Stimulated activated CD8-positive, alpha-beta memory T cell treated with anti-CD3 and anti-CD28 coated beads, Interleukin-2, amount 100 ng/mL, for 1 hour (primary cell): Measurements from ENCODE around the gene STAB1.
A peak's percentile ranks its signal among the peaks of the same experiment; 100 is the strongest.
"Not testable (repeated sequence)": the region's sequence is repeated elsewhere in the genome, so short reads cannot be mapped to it uniquely, and the experiment has no call there.

ENCODE experiments used
- DNase-seq, 2 donors: peaks; one replicate each; pipeline ENCODE4 v3.0.0-alpha.2; 2020; ENCODE audit warnings: low read depth in 2 of 2

STAB1 gene

GRCh38 chr3:52522651-52523251 lies 27.6 kb downstream of the STAB1 start:
- DNase-seq, result no peak

DNA sequence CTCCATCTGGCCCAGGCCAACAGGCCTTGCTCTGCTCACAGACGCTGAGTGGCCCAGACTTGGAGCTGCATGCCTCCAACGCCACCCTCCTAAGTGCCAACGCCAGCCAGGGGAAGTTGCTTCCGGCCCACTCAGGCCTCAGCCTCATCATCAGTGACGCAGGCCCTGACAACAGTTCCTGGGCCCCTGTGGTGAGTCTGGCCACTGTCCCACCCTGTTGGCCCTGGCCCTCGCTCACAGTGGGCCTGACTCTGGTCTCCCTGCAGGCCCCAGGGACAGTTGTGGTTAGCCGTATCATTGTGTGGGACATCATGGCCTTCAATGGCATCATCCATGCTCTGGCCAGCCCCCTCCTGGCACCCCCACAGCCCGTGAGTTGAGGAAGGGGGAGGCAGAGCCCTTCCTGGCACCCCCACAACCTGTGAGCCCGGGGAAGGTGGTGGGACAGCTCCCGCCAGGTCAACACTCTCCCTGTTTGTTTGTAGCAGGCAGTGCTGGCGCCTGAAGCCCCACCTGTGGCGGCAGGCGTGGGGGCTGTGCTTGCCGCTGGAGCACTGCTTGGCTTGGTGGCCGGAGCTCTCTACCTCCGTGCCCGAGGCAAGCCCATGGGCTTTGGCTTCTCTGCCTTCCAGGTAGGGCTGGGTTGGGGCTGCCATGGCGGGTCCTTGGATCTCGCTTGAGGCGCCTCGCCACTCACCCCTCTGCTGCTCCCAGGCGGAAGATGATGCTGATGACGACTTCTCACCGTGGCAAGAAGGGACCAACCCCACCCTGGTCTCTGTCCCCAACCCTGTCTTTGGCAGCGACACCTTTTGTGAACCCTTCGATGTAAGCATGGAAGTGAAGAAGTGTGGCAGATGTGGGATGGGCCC lies 28.5 kb downstream of the STAB1 start:
- DNase-seq, result no peak

GRCh38 chr3:52524258-52524751 lies 29.2 kb downstream of the STAB1 start:
- no peak for DNase-seq

DNA sequence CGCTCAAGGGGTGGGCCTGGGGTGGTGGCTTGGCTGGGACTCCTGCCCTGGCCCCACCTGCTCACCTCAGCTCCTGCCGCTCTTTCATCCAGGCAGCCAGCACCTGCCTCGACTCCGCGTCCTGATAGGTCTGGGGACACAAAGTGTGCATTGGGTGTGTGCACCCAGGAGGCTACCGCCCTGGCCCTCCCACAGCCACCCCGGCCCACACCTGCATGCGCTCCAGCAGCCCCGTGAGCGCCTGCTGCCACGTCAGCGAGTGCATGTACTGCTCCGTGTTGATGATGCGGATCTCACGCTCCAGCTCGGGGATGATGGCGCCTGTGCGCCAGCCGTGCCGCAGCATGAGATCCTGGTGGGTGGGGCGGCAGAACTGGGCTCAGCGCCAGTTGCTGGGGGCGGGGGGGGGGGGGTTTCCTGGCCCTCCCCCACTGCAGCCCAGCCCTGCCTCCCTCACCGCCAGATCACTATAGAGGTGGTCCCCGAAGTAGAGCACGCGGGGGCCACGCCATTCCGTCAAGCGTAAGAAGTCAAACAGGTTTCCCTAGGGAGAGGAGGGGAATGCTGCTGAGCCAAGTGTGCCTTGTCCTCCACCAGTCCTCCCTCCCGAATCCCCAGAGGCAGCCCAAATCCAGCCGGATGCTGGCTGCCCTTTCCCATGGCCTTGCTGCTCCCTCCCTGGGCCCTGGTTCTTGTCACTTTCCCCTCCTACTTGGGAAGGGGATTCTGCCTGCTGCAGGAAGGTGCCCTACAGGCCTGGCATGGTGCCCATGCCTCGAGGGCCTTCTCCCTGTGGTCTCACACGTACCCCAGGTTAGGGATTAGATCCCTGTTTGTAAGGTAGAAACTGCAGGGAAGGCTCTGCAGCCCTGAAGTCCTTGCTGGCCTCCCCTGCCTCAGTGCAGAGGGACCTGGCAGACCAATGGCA lies 29.9 kb downstream of the STAB1 start:
- DNase-seq, result no peak

- DNase-seq, result no peak
These were observed 30.8 kb downstream of the STAB1 start for GRCh38 chr3:52525680-52526561.

- DNase-seq, result not testable (repeated sequence)
These were observed 31.5 kb downstream of the STAB1 start for GRCh38 chr3:52526671-52527038.

DNA sequence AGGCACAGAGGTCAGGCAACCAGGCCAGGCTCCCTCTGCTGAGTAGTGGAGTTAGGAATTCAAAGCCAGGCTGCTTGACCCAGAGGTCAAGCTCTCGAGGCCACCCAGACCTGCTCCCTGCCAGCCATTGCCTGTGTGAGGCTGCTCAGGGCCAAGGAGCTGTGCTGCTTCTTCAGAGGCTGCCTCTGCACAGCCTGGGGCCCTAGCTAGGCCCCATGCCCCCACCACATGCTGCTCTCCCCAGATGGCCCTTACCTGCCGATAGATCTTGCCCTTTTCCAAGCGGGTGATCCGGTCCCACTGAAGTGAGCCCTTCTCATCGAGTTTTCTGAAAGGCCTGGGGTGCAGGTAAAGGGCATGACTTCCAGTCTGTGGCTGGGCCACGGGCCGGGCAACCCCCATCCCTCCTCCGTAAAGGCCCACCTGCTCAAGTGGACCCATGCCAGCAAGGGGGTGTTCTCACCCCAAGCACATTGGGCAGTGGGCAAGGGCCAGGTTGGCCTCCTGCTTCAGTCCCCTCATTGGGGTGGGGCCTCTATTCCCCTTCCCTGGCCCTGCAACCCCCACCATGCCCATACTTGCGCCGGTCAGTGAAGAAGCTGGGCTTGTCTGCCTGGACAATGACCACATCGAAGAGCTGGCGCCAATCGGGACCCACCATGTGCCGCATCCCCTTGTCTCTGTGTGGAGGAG lies 32.0 kb downstream of the STAB1 start:
- DNase-seq, result no peak

GRCh38 chr3:52527732-52528585 lies 32.8 kb downstream of the STAB1 start:
- no peak for DNase-seq

GRCh38 chr3:52528586-52529375 lies 33.6 kb downstream of the STAB1 start:
- DNase-seq, result no peak

GRCh38 chr3:52529376-52530333 lies 34.5 kb downstream of the STAB1 start:
- DNase-seq, result no peak

DNA sequence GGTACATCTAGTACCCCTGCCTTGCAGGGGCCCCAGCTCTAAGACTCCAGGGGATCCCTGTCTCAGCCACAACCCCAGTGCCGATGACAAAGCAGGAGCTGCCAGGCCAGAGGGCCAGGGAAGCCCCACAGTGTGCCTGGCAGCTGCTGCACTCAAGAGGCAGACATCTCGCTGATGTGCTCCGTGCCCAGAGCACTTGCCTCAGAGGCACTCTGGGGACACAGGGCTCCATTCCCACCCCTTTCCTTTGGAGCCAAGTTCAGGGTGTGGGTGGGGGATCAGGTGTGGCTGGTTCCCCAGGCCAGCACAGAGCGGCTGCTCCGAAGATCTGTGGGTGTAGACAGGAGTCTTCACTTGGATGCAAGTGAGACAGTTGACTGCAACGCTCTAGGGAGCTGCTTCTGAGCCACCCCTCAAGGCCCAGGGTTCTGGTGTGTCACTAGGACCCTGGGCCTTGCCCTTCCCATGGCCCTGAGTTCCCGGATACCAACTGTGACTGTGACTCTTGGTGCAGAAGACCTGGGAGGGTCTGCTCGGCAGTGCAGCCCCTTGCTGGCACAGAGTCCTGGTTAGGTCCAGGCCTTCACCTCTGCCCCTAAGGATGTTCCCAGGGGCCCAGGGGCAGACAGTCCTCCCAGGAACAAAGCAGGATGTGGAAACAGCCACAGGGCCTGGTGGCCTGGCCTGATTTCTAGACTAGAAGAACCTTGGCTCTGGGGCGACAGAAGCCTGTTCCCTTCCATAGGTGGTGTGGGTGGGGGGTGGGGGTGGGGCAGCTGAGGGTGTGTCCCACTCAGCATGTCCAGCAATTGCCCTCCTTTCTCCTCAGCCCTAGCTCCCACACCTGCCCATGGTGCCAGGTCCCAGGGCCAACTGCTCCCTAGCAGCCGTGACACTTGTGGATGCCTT lies 36.0 kb downstream of the STAB1 start:
- no peak for DNase-seq

DNA sequence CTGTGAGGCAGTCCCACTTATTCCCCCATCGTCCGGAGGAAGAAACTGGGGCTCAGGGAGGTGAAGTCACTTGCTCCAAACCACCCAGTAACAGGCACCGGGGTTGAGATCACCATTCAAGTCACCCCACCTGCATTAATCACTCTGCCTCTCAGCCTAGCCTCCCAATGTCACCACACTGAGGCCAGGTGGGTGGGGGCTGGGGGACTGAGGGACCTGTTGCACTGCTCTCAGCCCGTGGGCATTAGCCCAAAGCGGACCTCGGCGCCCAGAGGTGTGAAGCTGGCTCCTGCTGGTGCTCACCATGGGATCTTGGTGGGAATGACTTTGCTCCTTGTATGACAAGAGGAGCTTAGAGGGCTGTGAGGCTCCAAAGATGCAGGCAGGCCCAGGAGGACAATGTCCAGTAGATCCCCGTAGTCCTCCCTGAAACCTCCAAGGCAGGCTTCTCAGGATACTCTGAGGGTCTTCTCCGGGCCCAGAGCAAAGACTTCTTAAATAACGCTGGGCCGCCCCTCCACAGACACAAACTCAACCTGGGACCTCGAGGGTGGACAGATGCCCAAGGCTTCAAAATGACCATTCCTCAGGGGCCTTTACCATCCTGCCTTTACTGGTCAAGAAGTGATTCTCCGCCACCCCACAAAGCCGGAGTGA lies 36.9 kb downstream of the STAB1 start:
- no peak for DNase-seq

DNA sequence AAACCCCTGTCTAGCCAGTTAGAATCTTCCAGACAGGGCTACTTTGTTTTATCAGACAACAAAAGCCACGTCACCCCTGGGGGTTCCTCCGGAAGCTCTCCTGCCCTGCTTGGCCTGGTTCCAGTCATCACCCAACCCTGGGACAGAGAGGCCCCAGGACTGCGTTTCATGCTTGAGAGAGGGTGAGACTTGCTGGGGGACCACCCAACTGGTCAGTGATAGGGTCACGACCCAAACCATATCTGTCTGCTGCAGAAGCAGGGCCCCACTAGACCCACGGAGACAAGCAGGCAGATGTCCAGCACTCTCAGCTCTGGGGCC lies 37.3 kb downstream of the STAB1 start:
- DNase-seq, result no peak

DNA sequence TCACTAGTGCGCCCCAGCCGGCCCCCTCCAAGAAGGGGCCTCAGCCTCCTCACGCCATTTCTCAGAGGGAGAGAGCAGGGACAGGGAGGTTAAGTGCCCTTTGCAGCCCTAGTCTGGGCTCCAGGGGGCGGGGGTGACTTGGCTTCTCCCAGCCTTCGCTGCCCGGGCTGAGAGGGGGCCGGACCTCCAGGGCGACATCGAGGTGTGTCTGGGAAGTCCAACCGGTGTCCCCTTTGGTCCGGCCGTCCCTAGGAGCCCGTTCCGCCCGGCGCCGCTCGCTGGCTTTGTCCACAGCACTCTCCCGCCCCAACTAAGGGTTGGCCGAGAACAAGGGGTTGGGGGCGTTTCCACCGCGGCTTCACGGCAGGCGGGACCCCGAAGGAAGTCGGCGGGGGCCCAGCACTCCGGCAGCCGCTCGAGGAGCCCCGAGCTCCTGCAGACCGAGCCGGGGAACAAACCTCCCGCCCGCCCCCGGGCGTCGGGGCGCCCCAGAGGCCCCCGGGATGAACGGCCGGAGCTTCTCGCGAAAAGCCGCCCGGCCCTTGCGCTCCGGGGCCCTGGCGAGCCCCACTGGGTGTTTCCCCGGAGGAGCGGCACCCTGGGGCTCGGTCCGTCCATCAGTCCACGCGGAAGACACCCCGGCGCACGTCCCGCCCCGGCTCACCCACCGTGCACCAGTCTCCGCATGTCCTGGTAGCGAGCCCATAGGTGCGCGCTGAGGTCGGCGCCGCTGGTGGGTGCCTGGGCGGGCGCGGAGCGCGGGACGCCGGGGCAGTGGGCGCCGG lies 37.9 kb downstream of the STAB1 start:
- DNase-seq, result no peak

DNA sequence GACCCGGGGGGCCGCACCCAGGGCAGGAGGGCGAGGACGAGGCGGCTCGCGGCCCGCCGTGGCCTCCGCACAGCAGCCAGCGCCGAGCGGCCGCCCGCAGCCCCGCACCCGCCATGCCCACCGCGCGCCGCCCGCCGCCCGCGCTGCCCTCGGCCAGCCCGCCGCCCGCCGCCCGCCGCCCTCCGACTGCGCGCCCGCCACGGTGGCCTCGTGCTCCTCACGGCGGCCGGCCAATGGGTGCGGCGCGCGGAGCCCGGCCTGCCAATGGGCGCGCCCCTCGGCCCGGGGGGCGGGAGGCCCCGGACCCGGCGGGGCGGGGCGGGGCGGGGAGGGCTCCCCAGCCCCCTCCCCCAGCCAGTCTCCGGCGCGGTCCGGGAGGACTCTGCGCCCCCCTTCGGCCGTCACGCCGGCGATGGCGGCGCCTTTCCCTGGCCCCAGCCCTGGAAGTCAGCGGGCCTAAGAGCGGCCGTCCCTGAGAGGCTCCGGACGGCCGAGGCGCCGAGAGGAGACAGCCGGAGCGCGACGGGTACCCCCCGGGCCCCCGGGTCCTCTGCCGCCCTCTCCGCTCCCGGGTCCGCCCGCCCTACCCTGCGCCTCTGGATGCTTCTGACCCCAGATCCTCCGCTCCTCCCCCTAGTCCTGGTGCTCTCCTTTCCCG lies 38.6 kb downstream of the STAB1 start, which contains the start of gene NT5DC2:
NT5DC2 (minus strand) TSS at position 235 of the 658 bp plus-strand sequence; CDS start at position 115, 120 bp downstream.
- peak; percentile 28 to 38 for DNase-seq
